ENCODE measurements around the gene CAMK2G.
A peak's percentile ranks its signal among the peaks of the same experiment; 100 is the strongest.

CAMK2G gene

GRCh38 chr10:73856261-73856660 lies 18.1 kb downstream of the CAMK2G start:
- TF ChIP-seq CTCF (IDR thresholded peaks at IDR 0.05; ENCODE audit: low read depth, low read length, missing control alignments): no peak
- Histone ChIP-seq H3K27ac (no peak overlapping the region), H3K36me3 (replicated peaks) (peaks cover 10% of the 10 kb centered on the region), H3K4me3 (ENCODE audit: low read depth, low read length) (no peak overlapping the region), H3K27me3 (replicated peaks) (no peaks in the 10 kb centered on the region)
- DNase-seq: no peak
- in situ Hi-C loops (cut with HindIII; ENCODE audit: low pct_ligation_motif_present, low sequenced_read_pairs): no loop called here

- H3K36me3 ChIP-seq (replicated peaks): peaks cover 9% of the 10 kb centered on the region
Measured at GRCh38 chr10:73855413-73855812, 18.9 kb downstream of the CAMK2G start.

GRCh38 chr10:73854310-73854709 lies 20.0 kb downstream of the CAMK2G start:
- no peaks in the 10 kb centered on the region for H3K27me3 ChIP-seq (replicated peaks)
- H3K4me3 ChIP-seq (ENCODE audit: low read depth, low read length): no peak overlapping the region
- peaks cover 7% of the 10 kb centered on the region for H3K36me3 ChIP-seq (replicated peaks)
- no peak for TF ChIP-seq CTCF (IDR thresholded peaks at IDR 0.05; ENCODE audit: low read depth, low read length, missing control alignments)
- no peak for DNase-seq
- H3K27ac ChIP-seq: no peak overlapping the region
- in situ Hi-C loops (cut with HindIII; ENCODE audit: low pct_ligation_motif_present, low sequenced_read_pairs): no loop called here

More at GRCh38 chr10:73855413-73855812, 18.9 kb downstream of the CAMK2G start:
- no peak for DNase-seq
- TF ChIP-seq CTCF (IDR thresholded peaks at IDR 0.05; ENCODE audit: low read depth, low read length, missing control alignments): no peak
- H3K4me3 ChIP-seq (ENCODE audit: low read depth, low read length): no peak overlapping the region
- H3K27ac ChIP-seq: no peak overlapping the region
- in situ Hi-C loops (cut with HindIII; ENCODE audit: low pct_ligation_motif_present, low sequenced_read_pairs): no loop called here
- no peaks in the 10 kb centered on the region for H3K27me3 ChIP-seq (replicated peaks)

GRCh38 chr10:73853196-73853595 lies 21.2 kb downstream of the CAMK2G start:
- in situ Hi-C loops (cut with HindIII; ENCODE audit: low pct_ligation_motif_present, low sequenced_read_pairs): no loop called here
- Histone ChIP-seq H3K4me3 (ENCODE audit: low read depth, low read length) (no peak overlapping the region), H3K27ac (no peak overlapping the region), H3K36me3 (replicated peaks) (peaks cover 12% of the 10 kb centered on the region), H3K27me3 (replicated peaks) (no peaks in the 10 kb centered on the region)
- no peak for DNase-seq
- TF ChIP-seq CTCF (IDR thresholded peaks at IDR 0.05; ENCODE audit: low read depth, low read length, missing control alignments): no peak

GRCh38 chr10:73850863-73851461 lies 23.4 kb downstream of the CAMK2G start:
- in situ Hi-C loops (cut with HindIII; ENCODE audit: low pct_ligation_motif_present, low sequenced_read_pairs): no loop called here
- DNase-seq: peak; percentile 51
- Histone ChIP-seq H3K36me3 (replicated peaks) (peaks cover 30% of the 10 kb centered on the region), H3K27ac (no peak overlapping the region), H3K4me3 (ENCODE audit: low read depth, low read length) (no peak overlapping the region), H3K27me3 (replicated peaks) (no peaks in the 10 kb centered on the region)
- TF ChIP-seq CTCF (IDR thresholded peaks at IDR 0.05; ENCODE audit: low read depth, low read length, missing control alignments): no peak

GRCh38 chr10:73850211-73850610 lies 24.1 kb downstream of the CAMK2G start:
- no peak for DNase-seq
- H3K27ac ChIP-seq: no peak overlapping the region
- no peaks in the 10 kb centered on the region for H3K27me3 ChIP-seq (replicated peaks)
- TF ChIP-seq CTCF (IDR thresholded peaks at IDR 0.05; ENCODE audit: low read depth, low read length, missing control alignments): no peak
- H3K36me3 ChIP-seq (replicated peaks): peaks cover 30% of the 10 kb centered on the region
- no peak overlapping the region for H3K4me3 ChIP-seq (ENCODE audit: low read depth, low read length)
- in situ Hi-C loops (cut with HindIII; ENCODE audit: low pct_ligation_motif_present, low sequenced_read_pairs): no loop called here

All from brain microvascular endothelial cell (primary cell).